Endothelial cell (in vitro differentiated cells): ENCODE measurements around the gene TMEM108. TPM values are rescaled to one million over a fixed set of nuclear protein-coding genes. Genes with fewer than 3 reads are reported as not detected.

Experiments
- DNase-seq: peaks from one replicate; pipeline ENCODE4 v3.0.0; 2021; ENCODE audit warnings: low spot score
- H3K27ac Mint-ChIP-seq: one replicate; pipeline ENCODE4 v1.8.0; 2021; ENCODE audit warnings: mixed read lengths, inconsistent platforms; ENCODE audit not compliant: unreplicated experiment
- H3K27me3 Mint-ChIP-seq: one replicate; pipeline ENCODE4 v1.8.0; 2021; ENCODE audit warnings: mild to moderate bottlenecking, moderate library complexity, mixed read lengths, inconsistent platforms; ENCODE audit not compliant: unreplicated experiment
- H3K36me3 Mint-ChIP-seq: one replicate; pipeline ENCODE4 v1.8.0; 2021; ENCODE audit warnings: mild to moderate bottlenecking, low read depth, mixed read lengths, inconsistent platforms; ENCODE audit not compliant: unreplicated experiment
- H3K4me1 Mint-ChIP-seq: one replicate; pipeline ENCODE4 v1.8.0; 2021; ENCODE audit warnings: mild to moderate bottlenecking, mixed read lengths, inconsistent platforms; ENCODE audit not compliant: unreplicated experiment
- H3K4me3 Mint-ChIP-seq: one replicate; pipeline ENCODE4 v1.8.0; 2021; ENCODE audit warnings: mild to moderate bottlenecking, mixed read lengths, inconsistent platforms; ENCODE audit not compliant: unreplicated experiment
- H3K9me3 Mint-ChIP-seq: one replicate; pipeline ENCODE4 v1.8.0; 2021; ENCODE audit warnings: mixed read lengths, inconsistent platforms; ENCODE audit not compliant: unreplicated experiment
- CTCF ChIP-seq: fragments of 200-600 bp; sonication (generic); IDR thresholded peaks from one replicate; pipeline ENCODE4 v1.5.0; 2021; ENCODE audit warnings: antibody characterized with exemption; ENCODE audit not compliant: unreplicated experiment
- total RNA-seq: library from RNA; stranded (reverse); fragmentation: NEBNext Ultra II Directional; extraction: Animal tissue kit (Norgen Biotek cat#: 25700); gene quantifications from one replicate; pipeline ENCODE4 v1.2.1, GENCODE V29; 2021; ENCODE audit not compliant: unreplicated experiment

Gene TMEM108
- total RNA-seq, 1 donor from 2014 or later, result 14.2 TPM

GRCh38 chr3:133157716-133158115 lies 119.5 kb downstream of the TMEM108 start:
- peaks cover 1% of the 10 kb centered on the region for H3K27me3 Mint-ChIP-seq
- H3K36me3 Mint-ChIP-seq, result no peaks in the 10 kb centered on the region
- no peak for TF ChIP-seq CTCF
- H3K9me3 Mint-ChIP-seq, result no peaks in the 10 kb centered on the region
- H3K4me1 Mint-ChIP-seq, result no peaks in the 10 kb centered on the region
- no peak overlapping the region for H3K27ac Mint-ChIP-seq
- no peak for DNase-seq
- no peak overlapping the region for H3K4me3 Mint-ChIP-seq

- no peak overlapping the region for H3K27ac Mint-ChIP-seq
- no peaks in the 10 kb centered on the region for H3K9me3 Mint-ChIP-seq
- H3K36me3 Mint-ChIP-seq, result no peaks in the 10 kb centered on the region
- H3K27me3 Mint-ChIP-seq, result peaks cover 2% of the 10 kb centered on the region
- H3K4me1 Mint-ChIP-seq, result no peaks in the 10 kb centered on the region
- no peak for TF ChIP-seq CTCF
- no peak for DNase-seq
- H3K4me3 Mint-ChIP-seq, result no peak overlapping the region
These were observed 120.5 kb downstream of the TMEM108 start for GRCh38 chr3:133158686-133159085.

GRCh38 chr3:133159498-133160475 lies 121.6 kb downstream of the TMEM108 start:
- Mint-ChIP-seq H3K4me1 (no peaks in the 10 kb centered on the region), H3K36me3 (no peaks in the 10 kb centered on the region), H3K27ac (no peak overlapping the region), H3K4me3 (no peak overlapping the region), H3K9me3 (no peaks in the 10 kb centered on the region), H3K27me3 (peaks cover 3% of the 10 kb centered on the region)
- no peak for DNase-seq
- TF ChIP-seq CTCF, result no peak

GRCh38 chr3:133161656-133162055 lies 123.5 kb downstream of the TMEM108 start:
- Mint-ChIP-seq H3K27me3 (peaks cover 2% of the 10 kb centered on the region), H3K4me3 (no peak overlapping the region), H3K36me3 (no peaks in the 10 kb centered on the region), H3K27ac (no peak overlapping the region), H3K4me1 (no peaks in the 10 kb centered on the region), H3K9me3 (no peaks in the 10 kb centered on the region)
- no peak for DNase-seq
- TF ChIP-seq CTCF, result no peak

GRCh38 chr3:133162265-133162664 lies 124.1 kb downstream of the TMEM108 start:
- no peaks in the 10 kb centered on the region for H3K36me3 Mint-ChIP-seq
- no peaks in the 10 kb centered on the region for H3K4me1 Mint-ChIP-seq
- peaks cover 2% of the 10 kb centered on the region for H3K27me3 Mint-ChIP-seq
- no peak overlapping the region for H3K4me3 Mint-ChIP-seq
- no peak overlapping the region for H3K27ac Mint-ChIP-seq
- no peak for TF ChIP-seq CTCF
- H3K9me3 Mint-ChIP-seq, result no peaks in the 10 kb centered on the region
- DNase-seq, result no peak
